T-helper 1 cell treated with Interleukin-12 subunit alpha and Interleukin-12 subunit beta and Interleukin-4 antibody, amounts not matched to agents 30 μg/mL and 1 μg/mL, for 36 hours (primary cell): ENCODE results near the gene RASGRP1.
A peak's percentile ranks its signal among the peaks of the same experiment; 100 is the strongest.

ENCODE experiments used
- H3K27ac Mint-ChIP-seq: one replicate; pipeline ENCODE4 v1.8.0; 2021; ENCODE audit warnings: mild to moderate bottlenecking, mixed read lengths
- H3K27me3 Mint-ChIP-seq: one replicate; pipeline ENCODE4 v1.8.0; 2021; ENCODE audit warnings: low read depth, mixed read lengths
- H3K36me3 Mint-ChIP-seq: one replicate; pipeline ENCODE4 v1.8.0; 2021; ENCODE audit warnings: low read depth, mixed read lengths
- H3K4me1 Mint-ChIP-seq: one replicate; pipeline ENCODE4 v1.8.0; 2021; ENCODE audit warnings: low read depth, mixed read lengths
- H3K4me3 Mint-ChIP-seq: one replicate; pipeline ENCODE4 v1.8.0; 2021; ENCODE audit warnings: mild to moderate bottlenecking, moderate library complexity, mixed read lengths
- H3K9me3 Mint-ChIP-seq: one replicate; pipeline ENCODE4 v1.8.0; 2021; ENCODE audit warnings: mixed read lengths

The RASGRP1 gene

DNA sequence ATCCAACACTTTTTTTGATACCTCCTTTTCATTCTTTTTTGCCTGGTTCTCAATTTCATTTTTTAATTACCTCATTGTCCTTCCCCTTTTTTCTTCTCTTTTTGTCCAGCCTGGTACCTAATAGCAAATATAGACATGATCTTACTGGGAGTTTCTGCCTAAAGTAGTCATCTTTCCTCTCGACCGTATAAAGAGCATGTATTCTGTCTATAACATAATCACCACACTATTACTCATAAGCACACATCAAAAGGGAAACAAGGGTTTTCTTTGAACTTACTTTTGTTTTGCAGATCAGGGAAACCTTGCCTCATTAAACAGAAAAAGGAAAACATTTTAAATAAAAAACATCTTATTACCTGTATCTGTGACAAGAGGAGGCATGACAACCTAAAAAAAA is 77.7 kb downstream of the RASGRP1 start:
- no peaks in the 10 kb centered on the region for H3K27me3 Mint-ChIP-seq
- H3K27ac Mint-ChIP-seq: peak overlapping the region; percentile 69
- H3K9me3 Mint-ChIP-seq: no peaks in the 10 kb centered on the region
- peak overlapping the region; percentile 38 for H3K4me3 Mint-ChIP-seq
- H3K36me3 Mint-ChIP-seq: peaks cover 48% of the 10 kb centered on the region
- H3K4me1 Mint-ChIP-seq: peaks cover 28% of the 10 kb centered on the region

DNA sequence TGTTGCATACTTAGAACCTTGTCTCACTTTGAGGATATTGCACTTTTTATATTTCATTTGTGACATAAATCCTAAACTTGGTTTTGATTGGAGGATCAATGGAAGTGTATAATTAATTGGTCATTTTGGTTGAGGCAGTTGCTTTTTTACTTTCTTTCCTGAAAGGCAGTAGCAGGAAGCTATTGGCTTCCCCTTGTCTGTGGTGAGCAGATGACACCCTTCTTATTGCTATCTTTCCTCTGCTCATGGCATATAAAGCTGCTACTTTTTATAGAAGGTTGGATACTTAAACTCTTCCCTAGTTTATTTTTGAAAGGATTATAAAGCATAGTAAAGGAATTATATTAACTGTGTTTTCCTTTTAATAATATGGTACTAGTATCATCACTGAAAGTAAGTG is 82.0 kb downstream of the RASGRP1 start:
- Mint-ChIP-seq H3K4me1 (peaks cover 28% of the 10 kb centered on the region), H3K27ac (peak overlapping the region; percentile 53), H3K9me3 (no peaks in the 10 kb centered on the region), H3K4me3 (no peak overlapping the region), H3K27me3 (no peaks in the 10 kb centered on the region), H3K36me3 (peaks cover 37% of the 10 kb centered on the region)

DNA sequence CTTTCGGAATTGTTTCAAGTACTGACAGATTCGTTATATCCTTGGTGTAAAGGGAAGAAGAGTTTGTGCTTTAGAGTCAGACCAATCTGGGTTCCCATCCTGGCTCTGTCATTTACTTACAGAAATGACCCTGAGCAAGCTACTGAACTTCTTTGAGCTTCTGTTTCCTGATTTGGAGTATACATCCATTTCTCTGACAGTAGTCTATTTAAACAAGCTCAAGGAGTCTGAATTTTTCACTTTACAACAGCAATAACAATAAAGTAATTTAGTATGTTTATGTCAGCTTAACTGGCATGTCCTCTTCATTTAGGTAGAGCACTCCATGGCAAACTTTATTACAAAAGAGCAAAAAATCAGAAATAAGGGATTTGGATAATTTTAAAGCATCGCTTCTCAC is 82.9 kb downstream of the RASGRP1 start:
- no peak overlapping the region for H3K4me3 Mint-ChIP-seq
- peaks cover 36% of the 10 kb centered on the region for H3K36me3 Mint-ChIP-seq
- H3K27me3 Mint-ChIP-seq: no peaks in the 10 kb centered on the region

DNA sequence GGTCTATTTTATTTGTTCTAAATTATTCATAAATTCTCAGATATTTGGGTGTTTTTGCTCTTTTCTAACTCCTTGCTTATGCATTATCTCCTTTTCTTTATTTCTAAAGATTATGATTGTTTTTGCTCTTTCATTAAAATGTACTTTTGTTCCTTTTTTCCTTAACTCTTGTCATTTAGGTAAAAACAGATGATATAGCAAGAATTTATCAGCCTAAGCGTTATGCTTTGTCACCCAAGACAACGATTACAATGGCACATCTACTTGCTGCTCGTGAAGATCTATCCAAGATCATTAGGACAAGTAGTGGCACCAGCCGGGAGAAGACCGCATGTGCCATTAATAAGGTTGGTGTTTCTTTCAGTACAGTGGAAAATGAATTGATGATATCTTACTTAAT is 83.5 kb downstream of the RASGRP1 start:
- H3K4me1 Mint-ChIP-seq: peaks cover 22% of the 10 kb centered on the region
- H3K36me3 Mint-ChIP-seq: peaks cover 36% of the 10 kb centered on the region
- H3K4me3 Mint-ChIP-seq: no peak overlapping the region
- no peaks in the 10 kb centered on the region for H3K27me3 Mint-ChIP-seq
- H3K9me3 Mint-ChIP-seq: no peaks in the 10 kb centered on the region
- H3K27ac Mint-ChIP-seq: peak overlapping the region; percentile 34

More for the DNA sequence above, 82.9 kb downstream of the RASGRP1 start:
- Mint-ChIP-seq H3K27ac (peak overlapping the region; percentile 34), H3K9me3 (no peaks in the 10 kb centered on the region), H3K4me1 (peaks cover 24% of the 10 kb centered on the region)

DNA sequence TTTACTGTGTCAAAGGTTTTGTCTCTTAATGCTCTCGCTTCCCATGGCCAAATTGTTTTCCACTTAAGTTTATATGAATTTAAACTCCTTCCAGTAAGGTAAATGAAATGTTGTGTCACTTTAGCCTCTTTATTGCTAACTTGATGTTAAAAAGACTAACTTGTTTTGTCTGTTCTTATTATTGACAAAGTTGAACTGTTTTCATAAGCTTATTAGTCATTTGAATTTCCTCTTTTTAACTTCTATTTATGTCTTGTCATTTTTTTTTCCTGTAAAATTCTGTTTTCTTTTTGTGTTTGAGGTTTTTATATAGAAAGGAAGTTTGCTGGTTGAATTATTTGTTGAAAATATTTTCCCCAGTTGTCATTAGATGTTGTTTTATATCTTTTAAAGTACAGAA is 84.9 kb downstream of the RASGRP1 start:
- H3K36me3 Mint-ChIP-seq: peaks cover 30% of the 10 kb centered on the region
- H3K27ac Mint-ChIP-seq: no peak overlapping the region

DNA sequence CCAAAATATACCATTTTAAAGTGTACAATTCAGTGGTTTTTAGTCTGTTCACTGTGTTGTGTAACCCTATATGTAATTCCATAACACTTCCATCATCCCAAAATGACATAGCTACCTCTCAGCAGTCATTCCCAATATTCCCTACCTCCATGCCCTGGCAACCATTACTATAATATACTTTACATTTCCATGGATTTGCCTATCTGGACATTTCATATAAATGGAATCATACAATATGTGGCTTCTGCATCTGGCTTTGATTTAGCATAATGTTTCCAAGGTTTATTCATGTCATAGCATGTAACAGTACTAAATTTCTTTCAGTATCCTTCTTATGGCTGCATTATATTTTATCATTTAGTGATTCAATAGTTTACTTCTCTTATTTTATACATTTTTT is 85.3 kb downstream of the RASGRP1 start:
- Mint-ChIP-seq H3K36me3 (peaks cover 31% of the 10 kb centered on the region), H3K4me1 (peaks cover 27% of the 10 kb centered on the region), H3K27ac (no peak overlapping the region), H3K9me3 (no peaks in the 10 kb centered on the region), H3K27me3 (no peaks in the 10 kb centered on the region), H3K4me3 (no peak overlapping the region)

More for the DNA sequence above, 84.9 kb downstream of the RASGRP1 start:
- Mint-ChIP-seq H3K9me3 (no peaks in the 10 kb centered on the region), H3K4me3 (no peak overlapping the region), H3K4me1 (peaks cover 23% of the 10 kb centered on the region), H3K27me3 (no peaks in the 10 kb centered on the region)

DNA sequence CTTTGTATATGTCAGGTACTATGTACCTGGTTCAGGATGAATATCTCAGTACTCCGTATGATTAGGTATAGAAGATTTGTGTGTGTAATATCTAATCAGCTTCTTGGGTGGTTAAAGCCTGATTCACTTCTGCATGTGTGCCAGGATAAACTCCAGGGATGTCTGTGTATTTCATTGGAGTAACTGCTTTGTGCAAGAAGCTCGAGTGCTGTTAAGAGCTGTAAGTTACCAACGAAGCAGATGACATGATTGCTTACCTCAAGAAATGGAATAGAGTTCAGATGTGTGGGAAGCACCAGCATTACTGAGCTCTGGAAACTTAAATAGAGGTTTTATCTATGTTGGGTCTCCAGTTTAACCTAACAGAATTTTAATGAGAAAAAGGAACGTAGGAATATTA is 87.0 kb downstream of the RASGRP1 start:
- Mint-ChIP-seq H3K4me1 (peaks cover 27% of the 10 kb centered on the region), H3K27me3 (no peaks in the 10 kb centered on the region), H3K4me3 (no peak overlapping the region), H3K36me3 (peaks cover 31% of the 10 kb centered on the region), H3K27ac (no peak overlapping the region), H3K9me3 (no peaks in the 10 kb centered on the region)

DNA sequence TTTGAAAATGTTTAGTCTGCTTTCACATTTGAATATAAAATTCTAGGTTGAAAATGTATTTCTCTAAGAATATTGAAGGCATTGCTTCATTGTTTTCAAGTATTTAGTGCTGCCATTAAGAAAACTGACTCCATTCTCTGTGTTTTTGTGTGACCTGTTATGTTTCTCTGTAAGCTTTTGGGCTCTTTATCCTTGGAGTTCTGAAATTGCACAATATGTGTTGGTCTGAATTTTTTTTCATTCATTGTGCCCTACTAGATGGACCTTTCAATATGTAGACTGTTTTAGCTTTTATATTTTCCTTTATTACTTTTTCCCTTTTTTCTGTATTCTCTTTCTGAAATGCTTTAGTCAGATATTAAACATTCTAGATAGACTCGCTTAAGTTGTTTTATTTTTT is 88.5 kb downstream of the RASGRP1 start:
- H3K4me3 Mint-ChIP-seq: no peak overlapping the region
- H3K27ac Mint-ChIP-seq: no peak overlapping the region
- peaks cover 16% of the 10 kb centered on the region for H3K4me1 Mint-ChIP-seq
- no peaks in the 10 kb centered on the region for H3K9me3 Mint-ChIP-seq
- peaks cover 19% of the 10 kb centered on the region for H3K36me3 Mint-ChIP-seq
- H3K27me3 Mint-ChIP-seq: no peaks in the 10 kb centered on the region

DNA sequence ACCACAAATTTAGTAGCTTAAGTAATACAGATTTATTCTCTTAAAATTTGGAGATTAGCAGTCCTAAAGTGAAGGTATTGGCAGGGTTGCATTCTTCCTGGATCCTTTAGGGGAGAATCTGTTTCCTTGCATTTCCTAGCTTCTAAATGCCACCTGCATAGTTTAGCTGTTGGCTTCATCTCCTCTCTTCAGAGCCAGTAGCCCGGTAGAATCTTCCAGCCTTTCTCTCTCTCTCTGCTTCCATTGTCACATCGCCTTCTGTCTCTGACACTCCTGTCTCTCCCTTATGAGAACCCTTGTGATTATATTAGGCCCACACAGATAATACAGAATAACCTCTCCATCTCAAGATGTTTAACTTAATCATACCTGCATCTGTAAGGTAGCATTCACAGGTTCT is 89.3 kb downstream of the RASGRP1 start:
- H3K4me3 Mint-ChIP-seq: no peak overlapping the region
- no peaks in the 10 kb centered on the region for H3K9me3 Mint-ChIP-seq
- no peaks in the 10 kb centered on the region for H3K27me3 Mint-ChIP-seq
- peaks cover 19% of the 10 kb centered on the region for H3K36me3 Mint-ChIP-seq
- peaks cover 13% of the 10 kb centered on the region for H3K4me1 Mint-ChIP-seq
- H3K27ac Mint-ChIP-seq: no peak overlapping the region

DNA sequence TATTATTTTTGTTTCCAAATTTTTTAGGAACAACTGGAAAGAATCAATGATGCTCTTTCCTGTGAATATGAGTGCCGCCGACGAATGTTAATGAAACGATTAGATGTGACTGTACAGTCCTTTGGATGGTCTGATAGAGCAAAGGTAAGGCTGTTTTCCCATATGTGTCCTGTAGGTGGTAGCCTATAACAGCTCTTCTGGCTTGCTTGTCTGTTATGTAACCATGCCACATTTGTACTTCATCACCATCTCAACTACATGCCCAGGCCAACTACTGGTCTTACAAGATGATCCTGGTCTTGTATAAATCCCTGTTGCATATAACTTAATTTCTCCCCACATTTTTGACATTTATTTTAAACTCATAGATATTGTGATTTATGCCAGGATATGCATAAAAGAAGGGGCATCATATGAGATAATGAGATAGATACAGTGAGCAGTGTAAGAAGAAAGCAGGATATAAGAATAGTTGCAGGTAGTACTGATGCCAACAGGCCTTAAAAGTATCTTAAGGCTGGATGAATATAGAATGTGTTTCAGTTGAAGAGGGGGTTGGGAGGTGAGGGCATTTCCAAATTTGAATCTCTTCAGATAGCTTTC is 90.4 kb downstream of the RASGRP1 start:
- peak overlapping the region; percentile 65 for H3K27ac Mint-ChIP-seq
- no peak overlapping the region for H3K4me3 Mint-ChIP-seq
- H3K36me3 Mint-ChIP-seq: peaks cover 15% of the 10 kb centered on the region
- peaks cover 13% of the 10 kb centered on the region for H3K4me1 Mint-ChIP-seq
- no peaks in the 10 kb centered on the region for H3K9me3 Mint-ChIP-seq
- no peaks in the 10 kb centered on the region for H3K27me3 Mint-ChIP-seq

DNA sequence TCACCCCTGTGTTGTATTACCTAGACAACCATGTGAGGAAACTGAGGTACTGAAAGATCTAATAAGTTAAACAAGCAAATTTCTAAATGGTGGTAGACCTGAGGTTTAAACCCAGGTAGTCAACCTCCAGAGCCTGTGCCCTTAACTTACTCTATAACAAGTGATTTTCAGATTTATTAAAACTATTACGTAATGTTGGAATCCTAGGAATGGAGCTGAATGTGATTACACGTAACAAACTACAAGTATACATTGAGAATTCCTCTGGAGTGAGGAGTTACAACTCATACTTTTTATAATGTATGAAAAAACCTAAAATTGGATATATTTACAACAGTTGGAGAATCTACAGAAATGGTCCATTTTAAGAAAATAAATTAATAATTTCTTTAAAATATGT is 92.6 kb downstream of the RASGRP1 start:
- H3K27me3 Mint-ChIP-seq: no peaks in the 10 kb centered on the region
- H3K4me1 Mint-ChIP-seq: peaks cover 11% of the 10 kb centered on the region
- no peaks in the 10 kb centered on the region for H3K9me3 Mint-ChIP-seq
- peaks cover 15% of the 10 kb centered on the region for H3K36me3 Mint-ChIP-seq
- H3K27ac Mint-ChIP-seq: no peak overlapping the region
- H3K4me3 Mint-ChIP-seq: no peak overlapping the region

DNA sequence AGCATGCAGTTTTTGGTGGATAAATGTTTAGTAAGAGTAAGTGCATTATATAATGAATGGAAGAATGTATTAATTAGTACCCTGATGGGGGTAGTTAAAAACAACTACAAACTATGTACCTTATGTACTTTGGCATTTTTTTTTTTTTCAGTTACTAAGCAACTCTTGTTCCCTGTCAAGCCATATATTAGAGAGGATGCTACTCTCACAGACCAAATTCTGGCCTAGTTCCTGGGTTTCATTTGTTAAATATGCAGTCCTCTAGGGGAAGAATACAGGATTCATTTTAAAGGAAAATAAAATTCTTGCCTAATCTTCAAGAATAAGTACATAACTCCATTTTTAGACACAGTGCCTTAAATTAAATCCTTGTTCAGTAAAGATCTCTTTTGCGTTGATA is 93.8 kb downstream of the RASGRP1 start:
- Mint-ChIP-seq H3K36me3 (peaks cover 17% of the 10 kb centered on the region), H3K9me3 (no peaks in the 10 kb centered on the region), H3K4me1 (peaks cover 11% of the 10 kb centered on the region), H3K4me3 (no peak overlapping the region), H3K27me3 (no peaks in the 10 kb centered on the region), H3K27ac (no peak overlapping the region)

DNA sequence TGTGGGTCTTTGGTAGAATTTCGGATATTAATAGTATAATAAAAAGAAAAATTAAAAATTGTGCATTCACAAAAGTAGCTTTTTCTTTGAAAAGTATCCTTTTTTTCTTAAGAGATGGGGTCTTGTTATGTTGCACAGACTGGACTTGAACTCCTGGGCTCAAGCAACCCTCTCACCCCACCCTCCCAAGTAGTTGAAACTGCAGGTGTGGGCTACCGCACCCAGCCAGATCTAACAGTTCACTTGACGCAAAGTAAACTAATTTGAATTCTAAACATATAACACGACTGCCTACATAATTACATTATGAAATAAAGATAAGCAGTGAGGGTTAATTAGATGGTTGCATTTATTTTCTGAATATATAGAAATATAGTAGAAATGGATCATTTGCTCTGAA is 99.9 kb downstream of the RASGRP1 start:
- Mint-ChIP-seq H3K36me3 (peaks cover 9% of the 10 kb centered on the region), H3K4me3 (no peak overlapping the region), H3K27me3 (no peaks in the 10 kb centered on the region), H3K27ac (no peak overlapping the region), H3K9me3 (no peaks in the 10 kb centered on the region), H3K4me1 (peaks cover 22% of the 10 kb centered on the region)

DNA sequence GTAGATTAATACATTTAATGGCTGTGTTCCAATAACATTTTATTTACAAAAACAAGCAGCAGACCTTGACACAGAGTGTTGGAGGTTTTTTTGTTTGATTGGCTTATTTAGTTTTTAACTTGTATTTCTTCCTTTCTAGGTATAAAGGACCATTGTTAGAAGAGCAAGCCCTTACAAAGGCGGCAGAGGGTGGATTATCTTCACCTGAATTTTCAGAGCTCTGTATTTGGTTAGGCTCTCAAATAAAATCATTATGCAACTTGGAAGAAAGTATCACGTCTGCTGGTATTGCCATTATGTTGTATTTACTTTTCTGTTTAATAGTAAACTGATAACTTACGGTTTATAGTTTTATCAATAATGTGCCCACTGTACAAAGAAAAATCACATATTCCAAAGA is 100.7 kb downstream of the RASGRP1 start:
- no peaks in the 10 kb centered on the region for H3K9me3 Mint-ChIP-seq
- H3K27me3 Mint-ChIP-seq: no peaks in the 10 kb centered on the region

DNA sequence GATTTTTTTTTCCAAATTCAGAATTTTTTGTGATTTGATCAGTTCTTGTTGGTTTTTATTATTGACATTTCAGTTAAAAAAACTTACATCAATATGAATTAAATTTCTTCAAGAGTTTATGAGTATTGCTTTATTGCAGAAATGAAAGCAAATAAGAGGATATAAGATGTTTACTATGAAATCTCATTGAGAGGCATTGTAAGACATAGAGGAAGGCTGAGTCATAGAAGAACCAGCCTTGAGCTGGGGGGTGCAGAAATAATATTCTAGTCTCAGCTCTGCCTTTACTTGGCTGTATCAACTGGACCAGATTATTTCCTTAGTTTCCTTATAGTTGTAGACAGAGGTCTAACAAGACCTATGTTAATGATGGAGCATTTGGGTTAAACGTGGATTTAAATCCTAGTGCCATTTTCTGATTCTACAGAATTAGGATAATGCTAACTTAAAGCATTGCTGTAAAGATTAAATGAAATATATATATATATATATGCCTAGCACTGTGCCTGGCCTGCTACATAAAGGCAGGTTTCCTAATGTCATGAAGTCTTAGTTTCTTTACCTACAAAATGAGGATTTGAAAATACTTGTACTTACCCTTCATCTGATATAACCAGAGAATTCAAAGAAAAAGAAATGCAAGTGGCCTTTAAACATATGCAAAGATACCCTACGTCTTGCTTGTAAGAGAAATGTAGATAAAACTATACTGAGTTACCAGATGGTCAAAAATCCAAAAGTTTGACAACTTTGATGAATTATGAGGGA is 103.4 kb downstream of the RASGRP1 start:
- H3K4me3 Mint-ChIP-seq: no peak overlapping the region
- H3K4me1 Mint-ChIP-seq: peaks cover 31% of the 10 kb centered on the region
- H3K27me3 Mint-ChIP-seq: no peaks in the 10 kb centered on the region
- H3K36me3 Mint-ChIP-seq: peaks cover 9% of the 10 kb centered on the region
- H3K27ac Mint-ChIP-seq: no peak overlapping the region
- H3K9me3 Mint-ChIP-seq: no peaks in the 10 kb centered on the region

More for the DNA sequence above, 100.7 kb downstream of the RASGRP1 start:
- H3K27ac Mint-ChIP-seq: no peak overlapping the region
- no peak overlapping the region for H3K4me3 Mint-ChIP-seq
- peaks cover 20% of the 10 kb centered on the region for H3K4me1 Mint-ChIP-seq
- peaks cover 8% of the 10 kb centered on the region for H3K36me3 Mint-ChIP-seq
